HepG2 (cell line): ENCODE measurements around the gene BACH2. TPM values are rescaled to one million over a fixed set of nuclear protein-coding genes. Genes with fewer than 3 reads are reported as not detected.
A peak's percentile ranks its signal among the peaks of the same experiment; 100 is the strongest.

Experiments used
- ATRX ChIP-seq: sonication (generic); formaldehyde crosslinking; IDR thresholded peaks from 2 replicates; pipeline ENCODE4 v1.4.0; 2020; ENCODE audit warnings: missing genetic modification reagents, borderline replicate concordance
- CREM ChIP-seq, 2 experiments: sonication (generic) in 1 of 2; formaldehyde crosslinking in 1 of 2; IDR thresholded peaks; 2 replicates each; pipeline versions ENCODE4 v1.4.0 to v1.6.1; 2016 to 2020; ENCODE audit warnings: antibody characterized with exemption in 1 of 2, mild to moderate bottlenecking in 1 of 2, missing genetic modification reagents in 1 of 2
- ELF3 ChIP-seq: IDR thresholded peaks from 2 replicates; pipeline ENCODE4 v1.6.1; 2016; ENCODE audit warnings: missing genetic modification reagents, missing compliant biosample characterization
- HES4 ChIP-seq: sonication (generic); formaldehyde crosslinking; IDR thresholded peaks from 2 replicates; pipeline ENCODE4 v1.9.0; 2021; ENCODE audit warnings: mild to moderate bottlenecking, missing genetic modification reagents, borderline replicate concordance
- HOXA5 ChIP-seq: sonication (generic); formaldehyde crosslinking; IDR thresholded peaks from 2 replicates; pipeline ENCODE4 v1.4.0; 2020; ENCODE audit warnings: missing genetic modification reagents
- MIER2 ChIP-seq: IDR thresholded peaks from 2 replicates; pipeline ENCODE4 v1.6.1; 2016; ENCODE audit warnings: missing biosample characterization, missing genetic modification reagents
- PPARG ChIP-seq: conservative IDR thresholded peaks from 2 replicates; pipeline ENCODE4 v1.6.1; 2016; ENCODE audit warnings: missing biosample characterization, missing genetic modification reagents
- SKI ChIP-seq: fragments of 450-650 bp; IDR thresholded peaks from one replicate; pipeline ENCODE4 v1.6.1; 2018; ENCODE audit warnings: mild to moderate bottlenecking; ENCODE audit not compliant: partially characterized antibody
- SOX13 ChIP-seq, 3 experiments: fragments of 450-650 bp in 1 of 3; sonication (generic) in 1 of 3; formaldehyde crosslinking in 1 of 3; IDR thresholded peaks in 2 of 3; conservative IDR thresholded peaks in 1 of 3; 2 replicates each; pipeline versions ENCODE4 v1.5.0 to v1.6.1; 2016 to 2020; ENCODE audit warnings: antibody characterized with exemption in 1 of 3, mild to moderate bottlenecking in 1 of 3, missing compliant biosample characterization in 1 of 3, missing genetic modification reagents in 1 of 3, moderate library complexity in 1 of 3
- SUZ12 ChIP-seq: fragments of 150-350 bp; IDR thresholded peaks from 2 replicates; pipeline ENCODE4 v1.6.1; 2014; ENCODE audit warnings: low read depth, low read length
- ZFP41 ChIP-seq: sonication (generic); formaldehyde crosslinking; IDR thresholded peaks from 2 replicates; pipeline ENCODE4 v1.4.0; 2020; ENCODE audit warnings: mild to moderate bottlenecking, missing genetic modification reagents, borderline replicate concordance
- ZFP90 ChIP-seq: sonication (generic); formaldehyde crosslinking; IDR thresholded peaks from 2 replicates; pipeline ENCODE4 v1.8.0; 2022; ENCODE audit warnings: missing genetic modification reagents, mild to moderate bottlenecking, inconsistent platforms, borderline replicate concordance
- ZNF20 ChIP-seq: sonication (generic); formaldehyde crosslinking; IDR thresholded peaks from 2 replicates; pipeline ENCODE4 v1.4.0; 2020; ENCODE audit warnings: mild to moderate bottlenecking, moderate library complexity, missing genetic modification reagents
- ZNF280B ChIP-seq: sonication (generic); formaldehyde crosslinking; IDR thresholded peaks from 2 replicates; pipeline ENCODE4 v1.5.0; 2020; ENCODE audit warnings: missing genetic modification reagents, mild to moderate bottlenecking, borderline replicate concordance
- ZNF296 ChIP-seq: sonication (generic); formaldehyde crosslinking; conservative IDR thresholded peaks from 2 replicates; pipeline ENCODE4 v1.5.0; 2020; ENCODE audit warnings: mild to moderate bottlenecking, missing genetic modification reagents
- ZNF713 ChIP-seq: sonication (generic); formaldehyde crosslinking; IDR thresholded peaks from 2 replicates; pipeline ENCODE4 v1.4.0; 2020; ENCODE audit warnings: mild to moderate bottlenecking, missing genetic modification reagents
- ZNF749 ChIP-seq: sonication (generic); formaldehyde crosslinking; IDR thresholded peaks from 2 replicates; pipeline ENCODE4 v1.8.0; 2022; ENCODE audit warnings: mild to moderate bottlenecking, missing genetic modification reagents, moderate library complexity, borderline replicate concordance
- ZNF770 ChIP-seq: sonication (generic); formaldehyde crosslinking; IDR thresholded peaks from 2 replicates; pipeline ENCODE4 v1.5.0; 2020; ENCODE audit warnings: mild to moderate bottlenecking, missing genetic modification reagents
- ZNF883 ChIP-seq: sonication (generic); formaldehyde crosslinking; IDR thresholded peaks from 2 replicates; pipeline ENCODE4 v1.5.1; 2020; ENCODE audit warnings: mild to moderate bottlenecking, missing genetic modification reagents; ENCODE audit errors: not compliant biosample characterization
- ZSCAN25 ChIP-seq: sonication (generic); formaldehyde crosslinking; IDR thresholded peaks from 2 replicates; pipeline ENCODE4 v1.8.0; 2022; ENCODE audit warnings: mild to moderate bottlenecking, missing genetic modification reagents
- polyA plus RNA-seq, 8 experiments: library from polyadenylated mRNA; depleted of rRNA in 3 of 8; stranded (reverse) in 7 of 8; unstranded in 1 of 8; fragments of >200 nt; fragmentation: Illumina TruSeq in 4 of 8; extraction: Trizol in 4 of 8; gene quantifications; 2 replicates each; pipeline versions ENCODE4 v1.2.1 to v1.2.3, GENCODE V29; 2011 to 2016; ENCODE audit warnings: low read depth in 4 of 8, missing spikeins in 1 of 8, mixed read lengths in 1 of 8; ENCODE audit not compliant: insufficient read depth in 1 of 8
- total RNA-seq, 5 experiments: library from RNA; depleted of rRNA; stranded (reverse); fragments of >200 nt; fragmentation: Illumina TruSeq; extraction: Trizol; gene quantifications; 2 replicates each; pipeline ENCODE4 v1.2.3, GENCODE V29; 2016; ENCODE audit warnings: low read depth in 1 of 5
- TF ChIP-seq, protein P1 (sequence below), 2 experiments: sonication (generic) in 1 of 2; formaldehyde crosslinking in 1 of 2; IDR thresholded peaks; 2 replicates each; pipeline versions ENCODE4 v1.4.0 to v1.6.1; 2018 to 2020; ENCODE audit warnings: missing genetic modification reagents in 2 of 2, borderline replicate concordance in 1 of 2, low read depth in 1 of 2, mild to moderate bottlenecking in 1 of 2, missing biosample characterization in 1 of 2
- TF ChIP-seq, protein P2 (sequence below): sonication (generic); formaldehyde crosslinking; IDR thresholded peaks from 2 replicates; pipeline ENCODE4 v1.5.1; 2020; ENCODE audit warnings: mild to moderate bottlenecking, missing genetic modification reagents, moderate library complexity

Gene BACH2
- total and polyA plus RNA-seq, 2 of the 13 experiments (the other 11 are each of a cell fraction or from before 2014, with no cell fraction given) = 0.01 TPM; not detected in 1

GRCh38 chr6:89895276-89895874 lies 401.3 kb downstream of the BACH2 start (continued):
- TF ChIP-seq ZNF770 (CRISPR knock-in tag) (no peak), MIER2 (CRISPR knock-in tag) (peak; percentile 100), ZNF20 (CRISPR knock-in tag) (no peak), SUZ12 (no peak), HOXA5 (CRISPR knock-in tag) (0 out of 2 replicates have a peak, but pooled peaks have one; percentile 59), ZFP90 (CRISPR knock-in tag) (no peak), SKI (no peak), PPARG (CRISPR knock-in tag) (0 out of 2 replicates have a peak, but pooled peaks have one; percentile 49), CREM (IDR thresholded peaks at IDR 0.05) (no peak), CREM (CRISPR knock-in tag; IDR thresholded peaks at IDR 0.05) (no peak), ZNF749 (CRISPR knock-in tag) (peak; percentile 92; the same call in 1 of the 2 replicates), HES4 (CRISPR knock-in tag) (0 out of 2 replicates have a peak, but pooled peaks have one; percentile 46), ZNF296 (peak; percentile 73; the same call in 1 of the 2 replicates), ZNF883 (CRISPR knock-in tag) (peak; percentile 51), ATRX (no peak), ZNF713 (CRISPR knock-in tag) (no peak), ZNF280B (CRISPR knock-in tag) (no peak), ZSCAN25 (CRISPR knock-in tag) (no peak), SOX13 (IDR thresholded peaks at IDR 0.05) (no peak), SOX13 (CRISPR knock-in tag; conservative IDR thresholded peaks at IDR 0.05 in 1 of 2, IDR thresholded peaks at IDR 0.05 in 1 of 2) (peak in 1 of 2 experiments; percentile 46; a peak in 2 of 4 replicates), ELF3 (peak; percentile 60), ZFP41 (no peak)
- TF ChIP-seq, protein P1, sequence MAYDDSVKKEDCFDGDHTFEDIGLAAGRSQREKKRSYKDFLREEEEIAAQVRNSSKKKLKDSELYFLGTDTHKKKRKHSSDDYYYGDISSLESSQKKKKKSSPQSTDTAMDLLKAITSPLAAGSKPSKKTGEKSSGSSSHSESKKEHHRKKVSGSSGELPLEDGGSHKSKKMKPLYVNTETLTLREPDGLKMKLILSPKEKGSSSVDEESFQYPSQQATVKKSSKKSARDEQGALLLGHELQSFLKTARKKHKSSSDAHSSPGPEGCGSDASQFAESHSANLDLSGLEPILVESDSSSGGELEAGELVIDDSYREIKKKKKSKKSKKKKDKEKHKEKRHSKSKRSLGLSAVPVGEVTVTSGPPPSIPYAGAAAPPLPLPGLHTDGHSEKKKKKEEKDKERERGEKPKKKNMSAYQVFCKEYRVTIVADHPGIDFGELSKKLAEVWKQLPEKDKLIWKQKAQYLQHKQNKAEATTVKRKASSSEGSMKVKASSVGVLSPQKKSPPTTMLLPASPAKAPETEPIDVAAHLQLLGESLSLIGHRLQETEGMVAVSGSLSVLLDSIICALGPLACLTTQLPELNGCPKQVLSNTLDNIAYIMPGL (CRISPR knock-in tag; IDR thresholded peaks at IDR 0.05; ENCODE audit: borderline replicate concordance in 1 of 2, low read depth in 1 of 2) = no peak
- TF ChIP-seq, protein P2, sequence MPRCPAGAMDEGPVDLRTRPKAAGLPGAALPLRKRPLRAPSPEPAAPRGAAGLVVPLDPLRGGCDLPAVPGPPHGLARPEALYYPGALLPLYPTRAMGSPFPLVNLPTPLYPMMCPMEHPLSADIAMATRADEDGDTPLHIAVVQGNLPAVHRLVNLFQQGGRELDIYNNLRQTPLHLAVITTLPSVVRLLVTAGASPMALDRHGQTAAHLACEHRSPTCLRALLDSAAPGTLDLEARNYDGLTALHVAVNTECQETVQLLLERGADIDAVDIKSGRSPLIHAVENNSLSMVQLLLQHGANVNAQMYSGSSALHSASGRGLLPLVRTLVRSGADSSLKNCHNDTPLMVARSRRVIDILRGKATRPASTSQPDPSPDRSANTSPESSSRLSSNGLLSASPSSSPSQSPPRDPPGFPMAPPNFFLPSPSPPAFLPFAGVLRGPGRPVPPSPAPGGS (CRISPR knock-in tag) = 0 out of 2 replicates have a peak, but pooled peaks have one; percentile 26
